GM21529 (cell line): ENCODE measurements around the gene ENTPD3.

ENCODE experiments used
- ATAC-seq: cut with Tn5 transposase; IDR thresholded peaks from one replicate; pipeline ENCODE4 v1.9.1; 2021; ENCODE audit not compliant: unreplicated experiment

The ENTPD3 gene

DNA sequence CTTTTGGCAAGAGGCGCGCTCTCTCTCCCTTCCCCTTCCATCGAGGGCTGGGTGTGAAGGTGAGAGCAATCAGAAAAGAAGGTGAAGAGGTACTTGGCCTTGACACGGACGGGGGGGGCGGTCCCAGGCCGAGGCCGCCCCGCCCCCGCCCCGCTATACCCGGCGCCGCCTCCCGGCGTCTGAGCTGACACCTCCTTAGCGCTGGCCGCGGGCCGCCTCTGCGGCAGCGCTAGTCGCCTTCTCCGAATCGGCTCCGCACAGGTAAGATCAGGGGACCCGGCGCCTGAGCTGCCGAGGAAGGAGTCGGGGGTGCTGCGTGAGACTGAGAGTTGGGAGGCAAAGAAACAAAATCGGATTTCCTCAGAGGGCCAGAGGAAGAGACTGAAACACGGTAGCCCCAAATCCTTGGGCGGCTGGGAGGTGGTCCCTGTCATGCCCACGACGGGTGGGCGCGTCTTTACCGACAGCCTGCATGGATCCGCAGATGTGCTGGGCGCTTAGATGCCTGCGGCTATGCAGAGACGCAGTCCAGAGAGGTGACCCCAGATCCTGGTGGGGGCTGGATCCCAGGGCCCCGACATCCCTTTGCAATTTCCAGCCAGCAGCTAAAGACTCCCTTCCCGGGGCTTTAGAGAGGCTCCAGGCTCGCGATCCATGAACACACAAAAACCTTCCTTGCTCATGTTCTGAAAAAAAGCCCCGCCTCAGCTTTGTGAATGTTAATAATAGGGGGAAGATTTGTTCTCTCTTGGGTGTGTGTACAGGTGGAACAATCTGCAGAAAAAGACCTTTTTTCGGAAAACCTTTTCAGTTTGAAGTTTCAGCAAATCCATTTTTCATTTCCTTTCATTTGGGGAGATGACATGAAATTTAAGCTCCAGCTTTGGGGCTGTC is at the start of gene ENTPD3:
ENTPD3 (plus strand) TSS at position 184 of the 894 bp plus-strand sequence. CDS start 874 bp downstream, outside the sequence.
- ATAC-seq = no peak

GRCh38 chr3:40339871-40340270 is 47.1 kb upstream of the ENTPD3 start:
- no peak for ATAC-seq

- ATAC-seq = no peak
These were observed 46.3 kb upstream of the ENTPD3 start for GRCh38 chr3:40340541-40341170.

GRCh38 chr3:40341671-40342070 is 45.3 kb upstream of the ENTPD3 start:
- ATAC-seq = no peak

GRCh38 chr3:40350529-40350928 is 36.5 kb upstream of the ENTPD3 start:
- no peak for ATAC-seq

DNA sequence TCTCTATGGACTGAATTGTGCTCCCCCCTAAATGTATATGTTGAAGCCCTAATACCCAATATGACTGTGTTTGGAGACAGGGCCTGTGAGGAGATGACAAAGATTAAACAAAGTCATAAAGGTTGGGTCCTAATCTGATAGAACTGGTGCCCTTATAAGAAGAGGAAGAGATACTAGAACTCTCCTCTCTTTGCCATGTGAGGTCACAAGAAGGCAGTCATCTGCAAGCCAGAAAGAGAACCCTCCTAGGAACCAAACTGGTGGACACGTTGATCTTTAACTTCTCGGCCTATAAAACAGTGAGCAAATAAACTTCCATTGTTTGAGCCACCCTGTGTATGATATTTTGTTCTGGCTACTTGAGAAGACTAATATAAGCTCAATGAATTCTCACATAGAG is 31.6 kb upstream of the ENTPD3 start:
- ATAC-seq = no peak

GRCh38 chr3:40358454-40358853 is 28.5 kb upstream of the ENTPD3 start:
- ATAC-seq = no peak

GRCh38 chr3:40363674-40364073 is 23.3 kb upstream of the ENTPD3 start:
- ATAC-seq = no peak

DNA sequence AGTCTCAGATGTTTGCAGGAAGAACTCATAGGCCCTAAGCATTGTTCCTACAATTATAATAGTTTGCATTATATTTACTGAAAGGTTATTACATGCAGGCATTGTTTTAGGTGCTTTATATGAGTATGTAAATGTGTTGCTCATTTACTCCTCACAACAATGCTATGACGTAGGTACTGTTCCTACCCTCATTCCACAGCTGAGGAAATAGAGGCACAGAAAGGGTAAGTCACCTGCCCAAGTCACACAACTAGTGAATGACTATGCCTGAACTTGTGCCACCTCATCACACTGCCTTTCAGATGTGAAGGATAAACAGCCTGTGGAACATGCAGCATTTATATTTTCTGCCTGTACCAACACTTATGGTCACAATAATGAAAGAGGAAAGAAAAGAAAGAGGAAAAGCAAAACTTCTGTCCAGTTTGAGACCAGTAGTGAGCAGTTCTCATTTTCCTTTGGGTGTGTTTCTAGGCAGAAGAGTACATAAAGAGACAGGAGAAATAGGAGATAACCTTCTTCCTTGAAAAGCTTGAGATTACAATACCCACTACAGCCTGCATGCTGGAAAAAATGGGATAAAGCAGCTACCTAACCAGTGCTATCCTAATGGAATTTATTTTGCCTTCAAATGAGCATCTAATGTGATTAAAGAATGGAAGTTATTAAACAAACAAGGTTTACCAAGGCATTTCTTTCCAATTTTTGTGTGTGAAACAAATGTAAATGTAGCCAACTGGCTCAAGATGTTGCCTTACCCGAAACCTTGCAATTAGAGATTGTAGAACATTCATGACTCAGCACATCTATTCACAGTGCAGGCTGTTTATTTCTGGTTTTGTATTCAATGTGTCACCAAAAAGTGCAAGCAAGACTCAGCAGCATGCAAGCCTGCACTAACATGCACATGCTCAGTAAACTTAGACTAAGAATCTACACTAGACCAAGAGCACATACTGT is 20.5 kb upstream of the ENTPD3 start:
- ATAC-seq = no peak

GRCh38 chr3:40369716-40370115 is 17.3 kb upstream of the ENTPD3 start:
- ATAC-seq = no peak

DNA sequence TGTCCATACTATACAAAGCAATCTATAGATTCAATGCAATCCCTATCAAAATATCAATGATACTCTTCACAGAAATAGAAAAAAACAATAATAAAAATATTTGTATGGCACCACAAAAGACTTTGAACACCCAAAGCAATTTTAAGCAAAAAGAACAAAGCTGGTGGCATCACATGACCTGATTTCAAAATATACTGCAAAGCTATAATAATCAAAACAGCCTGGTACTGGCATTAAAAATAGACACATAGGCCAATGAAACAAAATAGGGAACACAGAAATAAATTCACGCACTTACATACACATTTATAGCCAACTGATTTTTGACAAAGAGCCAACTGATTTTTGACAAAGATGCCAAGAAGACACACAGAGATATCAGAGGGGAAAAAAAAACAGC is 9.2 kb upstream of the ENTPD3 start:
- ATAC-seq = no peak

DNA sequence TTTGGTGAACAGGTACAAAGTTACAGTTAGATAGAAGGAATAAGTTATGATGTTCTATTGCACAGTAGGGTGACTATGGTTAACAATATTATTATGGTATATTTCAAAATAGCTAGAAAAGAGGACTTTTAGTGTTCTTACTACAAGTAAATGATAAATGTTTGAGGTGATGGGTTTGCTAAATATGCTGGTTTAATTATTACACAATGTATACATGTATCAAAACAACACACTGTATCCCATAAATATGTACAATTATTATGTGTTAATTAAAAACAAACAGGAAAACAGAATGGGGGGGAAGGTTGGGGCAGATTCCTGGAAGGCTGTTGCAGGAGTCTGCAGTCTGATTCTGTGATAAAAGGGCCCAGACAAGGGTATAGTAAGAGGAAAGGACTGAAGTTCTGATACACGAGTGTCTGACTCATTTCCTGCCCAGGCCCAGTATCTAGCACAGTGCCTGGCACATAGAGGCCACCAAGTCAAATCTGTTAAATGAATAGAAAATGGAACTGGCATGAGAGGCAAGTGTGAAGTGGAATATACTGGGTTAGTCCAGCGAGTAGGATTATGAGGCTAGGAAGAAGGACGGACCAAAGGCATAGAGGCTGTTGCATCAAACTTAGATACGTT is 7.2 kb upstream of the ENTPD3 start:
- no peak for ATAC-seq

DNA sequence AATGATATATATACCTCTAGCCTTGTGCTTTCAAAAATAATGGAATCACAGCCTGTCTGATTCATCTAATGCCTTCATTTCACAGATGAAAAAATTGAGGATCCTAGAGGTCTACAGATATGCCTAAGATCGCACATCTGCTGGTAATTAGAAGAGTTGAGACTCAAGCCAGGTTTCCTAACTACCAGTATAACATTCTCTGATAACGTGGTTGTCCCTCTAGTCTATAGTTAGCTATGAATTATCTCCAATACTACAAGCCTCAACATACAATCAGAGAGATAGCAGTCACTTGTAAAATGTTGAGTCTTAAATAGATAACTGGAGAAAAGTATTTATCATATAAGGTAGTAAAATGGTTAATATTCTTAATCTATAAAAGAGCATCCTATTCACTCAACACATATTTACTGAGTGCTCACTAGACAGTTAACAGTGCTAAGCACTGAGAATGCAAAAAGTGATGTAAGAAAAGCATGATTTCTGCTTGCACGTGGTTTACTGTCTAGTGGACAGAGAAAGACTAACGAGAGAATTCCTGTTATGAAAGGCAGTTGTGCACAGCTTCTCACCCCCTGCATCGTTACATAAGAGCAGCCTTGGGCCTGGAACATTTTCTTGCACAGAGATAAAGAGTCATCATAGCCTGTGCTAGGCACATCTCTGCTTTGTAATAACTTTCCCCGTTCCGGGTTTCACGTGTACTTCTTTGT is 4.9 kb upstream of the ENTPD3 start:
- ATAC-seq = no peak

GRCh38 chr3:40382617-40382979 is 4.4 kb upstream of the ENTPD3 start:
- no peak for ATAC-seq

DNA sequence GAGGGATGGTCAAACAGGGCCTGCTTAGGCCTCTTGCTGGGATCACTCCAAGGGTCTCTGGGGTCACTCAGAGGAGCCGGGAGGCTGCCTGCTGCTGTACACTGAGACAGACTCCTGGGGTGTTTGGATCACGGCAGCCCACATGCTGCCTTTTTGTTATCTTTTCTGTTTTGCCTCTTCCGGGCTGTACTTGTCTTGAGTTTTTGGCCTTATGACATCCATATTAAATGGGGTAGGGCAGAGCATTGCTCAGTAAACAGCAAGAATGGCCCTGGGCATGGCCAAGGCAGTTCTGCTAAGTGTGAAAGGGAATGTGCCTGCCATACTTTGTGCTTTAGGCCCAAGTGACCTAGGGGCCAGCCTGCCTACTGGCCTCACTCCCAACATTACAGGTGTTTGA is 771 bp upstream of the ENTPD3 start:
- no peak for ATAC-seq

DNA sequence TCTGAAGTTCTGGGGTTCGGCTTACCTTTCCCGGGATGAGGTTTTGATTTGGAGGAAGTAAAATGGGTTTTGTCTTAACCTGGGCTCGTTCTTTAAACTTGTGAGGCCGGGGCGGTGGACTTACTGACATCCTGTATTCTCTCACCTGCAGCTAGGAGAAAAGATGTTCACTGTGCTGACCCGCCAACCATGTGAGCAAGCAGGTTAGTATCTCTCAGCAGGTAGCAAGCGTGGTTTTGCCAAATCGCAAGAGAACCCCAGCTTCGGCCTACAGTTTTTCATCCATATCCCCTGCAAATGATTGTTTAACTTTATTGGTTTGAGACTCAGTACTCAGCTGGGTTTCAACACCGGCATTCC is 891 bp downstream of the ENTPD3 start:
- ATAC-seq = no peak

DNA sequence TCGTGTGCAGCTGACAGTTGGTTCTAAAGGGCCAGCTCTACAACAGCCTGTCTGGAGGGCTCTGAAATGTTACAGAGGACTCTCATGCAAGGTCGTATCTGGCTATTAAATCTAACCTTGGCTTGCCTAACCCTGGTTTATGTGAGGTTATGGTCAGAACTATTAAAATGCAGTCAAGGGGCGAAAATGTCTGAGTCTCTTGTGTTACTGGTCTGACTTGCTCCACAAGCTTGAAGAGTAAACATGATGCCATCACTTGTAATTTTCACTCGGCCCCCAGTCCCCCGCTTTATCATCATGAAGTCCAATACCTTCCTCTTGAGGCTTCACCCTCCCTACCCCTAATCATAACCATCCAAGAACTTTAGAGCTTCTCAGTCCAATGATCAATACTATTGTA is 9.4 kb downstream of the ENTPD3 start:
- ATAC-seq = no peak

DNA sequence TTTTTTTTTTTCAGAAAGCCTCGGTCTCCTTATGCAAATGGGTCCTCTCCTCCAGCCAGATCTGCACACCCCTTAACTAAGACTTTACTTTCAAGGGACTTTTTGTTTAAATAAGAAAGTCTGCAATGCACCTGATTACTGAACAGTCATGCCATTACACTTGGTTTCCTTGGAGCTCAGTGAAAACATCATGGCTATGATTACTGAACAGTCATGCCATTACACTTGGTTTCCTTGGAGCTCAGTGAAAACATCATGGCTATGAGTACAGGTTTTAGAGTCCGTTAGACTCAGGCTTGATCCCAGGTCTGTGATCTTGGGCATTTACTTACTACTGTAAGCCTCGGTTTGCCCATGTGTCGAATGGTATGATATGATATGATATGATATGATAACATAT is 10.1 kb downstream of the ENTPD3 start:
- ATAC-seq = no peak

GRCh38 chr3:40397912-40398311 is 10.9 kb downstream of the ENTPD3 start:
- no peak for ATAC-seq

GRCh38 chr3:40398346-40398745 is 11.4 kb downstream of the ENTPD3 start:
- no peak for ATAC-seq
